ENCODE data around the gene MTUS2. TPM values are rescaled to one million over a fixed set of nuclear protein-coding genes. Genes with fewer than 3 reads are reported as not detected.

Gene MTUS2
- total RNA-seq, 5 donors from 2014 or later (not counting 1 experiment from before 2014, with no cell fraction given) = 0.05 to 0.28 (median 0.12) TPM

GRCh38 chr13:28850226-28850625, 30.1 kb downstream of the MTUS2 start:
- Histone ChIP-seq H3K9me3 (no peaks in the 10 kb centered on the region), H3K4me1 (ENCODE audit: control insufficient read depth in 1 of 2, extremely low read depth in 1 of 2, insufficient read depth in 2 of 2, low read length in 2 of 2) (no peaks in the 10 kb centered on the region), H3K27ac (ENCODE audit: low read length) (no peak overlapping the region), H3K4me3 (ENCODE audit: control insufficient read depth in 1 of 2, extremely low read depth in 1 of 2, low read length in 1 of 2) (no peak overlapping the region), H3K27me3 (replicated peaks in 1 of 2; ENCODE audit: control insufficient read depth in 2 of 2, extremely low read depth in 1 of 2, insufficient read depth in 2 of 2, low read length in 1 of 2) (peaks cover 2 to 4% of the 10 kb centered on the region in 2 experiments), H3K36me3 (ENCODE audit: control insufficient read depth in 2 of 2, extremely low read depth in 1 of 2, insufficient read depth in 1 of 2, low read length in 1 of 2) (no peaks in the 10 kb centered on the region)
- H3K4me1 Mint-ChIP-seq = no peaks in the 10 kb centered on the region
- no peaks in the 10 kb centered on the region for H3K36me3 Mint-ChIP-seq
- H3K4me3 Mint-ChIP-seq = no peak overlapping the region
- ChIA-PET POLR2A (no interaction called here), CTCF (no interaction called here)
- peaks cover 0 to under 1% (median 0%) of the 10 kb centered on the region in 3 donors for H3K9me3 Mint-ChIP-seq
- no peak for DNase-seq
- no peak overlapping the region for H3K27ac Mint-ChIP-seq
- no peak for ATAC-seq (replicated peaks in 1 of 4)
- H3K27me3 Mint-ChIP-seq = peaks cover 4 to 28% of the 10 kb centered on the region in 2 donors
- no CpG with 5 or more reads among the region's 2 CpGs for WGBS (ENCODE audit: insufficient coverage)

GRCh38 chr13:28851422-28851821, 31.3 kb downstream of the MTUS2 start:
- POLR2A ChIA-PET = no interaction called here

DNA sequence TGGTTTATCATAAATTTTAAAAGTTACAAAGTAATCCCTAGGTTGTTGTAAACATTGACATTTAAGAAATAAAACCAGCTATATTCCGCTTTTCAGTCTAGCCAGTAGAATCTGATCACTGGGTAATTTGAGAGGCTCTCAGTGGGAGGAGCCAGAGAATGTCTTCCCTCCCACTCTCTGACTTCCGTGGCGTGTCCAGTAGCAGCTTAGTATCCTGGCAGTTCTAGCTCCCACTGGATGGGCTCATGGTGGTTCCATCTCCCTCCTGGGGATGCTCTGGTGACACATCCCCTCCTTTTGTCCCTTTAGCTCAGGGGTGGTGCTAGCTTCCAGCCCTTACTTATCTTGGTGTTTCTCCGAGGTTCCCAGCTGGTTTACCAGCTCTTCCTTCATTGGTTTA, 34.5 kb downstream of the MTUS2 start:
- no peaks in the 10 kb centered on the region for H3K4me1 Mint-ChIP-seq
- H3K9me3 ChIP-seq = no peaks in the 10 kb centered on the region
- no peaks in the 10 kb centered on the region for H3K4me1 ChIP-seq (ENCODE audit: control insufficient read depth in 1 of 2, extremely low read depth in 1 of 2, insufficient read depth in 2 of 2, low read length in 2 of 2)
- H3K36me3 Mint-ChIP-seq = no peaks in the 10 kb centered on the region
- no peak overlapping the region for H3K27ac ChIP-seq (ENCODE audit: low read length)
- WGBS (ENCODE audit: insufficient coverage) = 87% methylated on average over 3 of the region's 4 CpGs
- H3K4me3 ChIP-seq (ENCODE audit: control insufficient read depth in 1 of 2, extremely low read depth in 1 of 2, low read length in 1 of 2) = no peak overlapping the region
- H3K4me3 Mint-ChIP-seq = no peak overlapping the region
- no peak overlapping the region for H3K27ac Mint-ChIP-seq
- POLR2A ChIA-PET = no interaction called here
- DNase-seq (no peak), ATAC-seq (replicated peaks in 1 of 4) (no peak)
- CTCF ChIA-PET = no interaction called here
- H3K36me3 ChIP-seq (ENCODE audit: control insufficient read depth in 2 of 2, extremely low read depth in 1 of 2, insufficient read depth in 1 of 2, low read length in 1 of 2) = no peaks in the 10 kb centered on the region
- peaks cover 0 to 3% (median 0%) of the 10 kb centered on the region in 3 donors for H3K9me3 Mint-ChIP-seq
- peaks cover 9 to 22% of the 10 kb centered on the region in 2 donors for H3K27me3 Mint-ChIP-seq
- H3K27me3 ChIP-seq (replicated peaks in 1 of 2; ENCODE audit: control insufficient read depth in 2 of 2, extremely low read depth in 1 of 2, insufficient read depth in 2 of 2, low read length in 1 of 2) = peaks cover 2 to 5% of the 10 kb centered on the region in 2 experiments

More at GRCh38 chr13:28851422-28851821, 31.3 kb downstream of the MTUS2 start:
- Histone ChIP-seq H3K27ac (ENCODE audit: low read length) (no peak overlapping the region), H3K4me3 (ENCODE audit: control insufficient read depth in 1 of 2, extremely low read depth in 1 of 2, low read length in 1 of 2) (no peak overlapping the region), H3K27me3 (replicated peaks in 1 of 2; ENCODE audit: control insufficient read depth in 2 of 2, extremely low read depth in 1 of 2, insufficient read depth in 2 of 2, low read length in 1 of 2) (peaks cover 2 to 4% of the 10 kb centered on the region in 2 experiments), H3K4me1 (ENCODE audit: control insufficient read depth in 1 of 2, extremely low read depth in 1 of 2, insufficient read depth in 2 of 2, low read length in 2 of 2) (no peaks in the 10 kb centered on the region), H3K36me3 (ENCODE audit: control insufficient read depth in 2 of 2, extremely low read depth in 1 of 2, insufficient read depth in 1 of 2, low read length in 1 of 2) (no peaks in the 10 kb centered on the region), H3K9me3 (no peaks in the 10 kb centered on the region)
- Mint-ChIP-seq H3K27ac (no peak overlapping the region), H3K4me1 (no peaks in the 10 kb centered on the region), H3K4me3 (no peak overlapping the region), H3K27me3 (peaks cover 7 to 28% of the 10 kb centered on the region in 2 donors), H3K9me3 (peaks cover 0 to 3% (median 0%) of the 10 kb centered on the region in 3 donors), H3K36me3 (no peaks in the 10 kb centered on the region)
- WGBS (ENCODE audit: insufficient coverage) = no CpG with 5 or more reads among the region's 6 CpGs
- no peak for ATAC-seq (replicated peaks in 1 of 4)
- CTCF ChIA-PET = no interaction called here
- DNase-seq = no peak

- Mint-ChIP-seq H3K36me3 (no peaks in the 10 kb centered on the region), H3K4me3 (no peak overlapping the region), H3K9me3 (peaks cover 0 to 3% (median 0%) of the 10 kb centered on the region in 3 donors), H3K27ac (no peak overlapping the region), H3K4me1 (no peaks in the 10 kb centered on the region), H3K27me3 (peaks cover 9 to 18% of the 10 kb centered on the region in 2 donors)
- no peak for DNase-seq
- Histone ChIP-seq H3K9me3 (no peaks in the 10 kb centered on the region), H3K27ac (ENCODE audit: low read length) (no peak overlapping the region), H3K4me1 (ENCODE audit: control insufficient read depth in 1 of 2, extremely low read depth in 1 of 2, insufficient read depth in 2 of 2, low read length in 2 of 2) (no peaks in the 10 kb centered on the region), H3K36me3 (ENCODE audit: control insufficient read depth in 2 of 2, extremely low read depth in 1 of 2, insufficient read depth in 1 of 2, low read length in 1 of 2) (no peaks in the 10 kb centered on the region), H3K4me3 (ENCODE audit: control insufficient read depth in 1 of 2, extremely low read depth in 1 of 2, low read length in 1 of 2) (no peak overlapping the region), H3K27me3 (replicated peaks in 1 of 2; ENCODE audit: control insufficient read depth in 2 of 2, extremely low read depth in 1 of 2, insufficient read depth in 2 of 2, low read length in 1 of 2) (peaks cover 2 to 9% of the 10 kb centered on the region in 2 experiments)
- no peak for ATAC-seq (replicated peaks in 1 of 4)
- 93% methylated on average over 4 of the region's 6 CpGs for WGBS (ENCODE audit: insufficient coverage)
- ChIA-PET CTCF (no interaction called here), POLR2A (no interaction called here)
These were observed 36.1 kb downstream of the MTUS2 start for GRCh38 chr13:28856287-28856686.

GRCh38 chr13:28859069-28859468, 38.9 kb downstream of the MTUS2 start:
- Mint-ChIP-seq H3K4me3 (no peak overlapping the region), H3K27me3 (peaks cover 6 to 19% of the 10 kb centered on the region in 2 donors), H3K36me3 (no peaks in the 10 kb centered on the region), H3K4me1 (no peaks in the 10 kb centered on the region), H3K9me3 (peaks cover 0 to 3% (median 0%) of the 10 kb centered on the region in 3 donors), H3K27ac (no peak overlapping the region)
- Histone ChIP-seq H3K36me3 (ENCODE audit: control insufficient read depth in 2 of 2, extremely low read depth in 1 of 2, insufficient read depth in 1 of 2, low read length in 1 of 2) (no peaks in the 10 kb centered on the region), H3K9me3 (no peaks in the 10 kb centered on the region), H3K4me3 (ENCODE audit: control insufficient read depth in 1 of 2, extremely low read depth in 1 of 2, low read length in 1 of 2) (no peak overlapping the region), H3K27me3 (replicated peaks in 1 of 2; ENCODE audit: control insufficient read depth in 2 of 2, extremely low read depth in 1 of 2, insufficient read depth in 2 of 2, low read length in 1 of 2) (peaks cover 0 to 9% of the 10 kb centered on the region in 2 experiments), H3K27ac (ENCODE audit: low read length) (no peak overlapping the region), H3K4me1 (ENCODE audit: control insufficient read depth in 1 of 2, extremely low read depth in 1 of 2, insufficient read depth in 2 of 2, low read length in 2 of 2) (no peaks in the 10 kb centered on the region)
- ATAC-seq (replicated peaks in 1 of 4) = peak in 1 of 4 experiments; percentile 17
- no peak for DNase-seq
- WGBS (ENCODE audit: insufficient coverage) = 80% methylated on average over 1 of the region's 2 CpGs
- CTCF ChIA-PET = no interaction called here
- POLR2A ChIA-PET = no interaction called here

DNA sequence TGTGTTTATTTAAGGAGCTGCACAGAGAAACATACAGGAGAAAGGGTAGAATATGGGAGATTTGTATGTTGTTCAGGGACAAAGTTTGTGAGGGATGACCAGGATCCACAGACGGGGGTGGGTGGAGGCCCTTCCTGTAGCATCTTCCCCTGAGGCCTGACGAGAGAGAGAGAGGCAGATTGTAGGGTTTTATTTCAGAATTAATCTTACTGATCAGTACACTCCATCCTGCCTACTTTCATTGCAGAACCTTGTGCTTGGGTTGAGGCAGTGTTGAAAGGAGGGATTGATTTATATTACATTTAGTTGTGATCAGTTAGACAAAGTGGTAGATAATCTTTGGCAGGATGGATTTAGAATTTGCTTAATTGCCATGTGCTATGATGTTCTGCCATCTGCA, 39.6 kb downstream of the MTUS2 start:
- no peak overlapping the region for H3K27ac Mint-ChIP-seq
- H3K4me1 Mint-ChIP-seq = no peaks in the 10 kb centered on the region
- no peaks in the 10 kb centered on the region for H3K36me3 Mint-ChIP-seq
- Histone ChIP-seq H3K4me1 (ENCODE audit: control insufficient read depth in 1 of 2, extremely low read depth in 1 of 2, insufficient read depth in 2 of 2, low read length in 2 of 2) (no peaks in the 10 kb centered on the region), H3K27me3 (replicated peaks in 1 of 2; ENCODE audit: control insufficient read depth in 2 of 2, extremely low read depth in 1 of 2, insufficient read depth in 2 of 2, low read length in 1 of 2) (peaks cover 0 to 9% of the 10 kb centered on the region in 2 experiments), H3K9me3 (no peaks in the 10 kb centered on the region), H3K36me3 (ENCODE audit: control insufficient read depth in 2 of 2, extremely low read depth in 1 of 2, insufficient read depth in 1 of 2, low read length in 1 of 2) (no peaks in the 10 kb centered on the region), H3K4me3 (ENCODE audit: control insufficient read depth in 1 of 2, extremely low read depth in 1 of 2, low read length in 1 of 2) (no peak overlapping the region), H3K27ac (ENCODE audit: low read length) (no peak overlapping the region)
- peaks cover 6 to 20% of the 10 kb centered on the region in 2 donors for H3K27me3 Mint-ChIP-seq
- ChIA-PET POLR2A (no interaction called here), CTCF (no interaction called here)
- H3K9me3 Mint-ChIP-seq = peaks cover 0 to 3% (median 0%) of the 10 kb centered on the region in 3 donors
- no peak overlapping the region for H3K4me3 Mint-ChIP-seq
- ATAC-seq (replicated peaks in 1 of 4) = no peak
- DNase-seq = no peak
- WGBS (ENCODE audit: insufficient coverage) = no CpG with 5 or more reads among the region's 2 CpGs

DNA sequence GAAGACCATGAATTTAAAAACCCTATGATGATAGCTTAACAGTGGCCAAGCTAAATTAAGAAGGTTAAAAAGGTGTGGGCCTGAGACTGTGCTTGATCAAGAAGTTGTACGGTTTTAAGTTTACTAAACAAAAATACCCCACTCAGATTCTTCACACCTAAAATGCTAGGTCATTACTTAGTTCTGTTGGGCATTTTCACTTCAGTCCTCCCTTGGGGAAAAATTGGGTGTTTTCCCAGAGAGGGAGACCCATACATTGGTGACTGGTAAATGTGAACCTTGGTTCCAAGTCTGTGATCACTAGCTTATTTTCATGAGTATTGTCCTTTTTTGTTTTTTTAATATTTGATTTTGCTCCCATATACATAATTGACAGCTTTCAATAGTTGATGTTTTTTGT, 44.4 kb downstream of the MTUS2 start:
- ChIA-PET CTCF (no interaction called here), POLR2A (no interaction called here)
- Mint-ChIP-seq H3K4me3 (no peak overlapping the region), H3K36me3 (no peaks in the 10 kb centered on the region), H3K9me3 (no peaks in the 10 kb centered on the region), H3K27me3 (peaks cover 1 to 22% of the 10 kb centered on the region in 2 donors), H3K27ac (no peak overlapping the region), H3K4me1 (no peaks in the 10 kb centered on the region)
- H3K4me1 ChIP-seq (ENCODE audit: control insufficient read depth in 1 of 2, extremely low read depth in 1 of 2, insufficient read depth in 2 of 2, low read length in 2 of 2) = no peaks in the 10 kb centered on the region
- peaks cover 2 to 4% of the 10 kb centered on the region in 2 experiments for H3K27me3 ChIP-seq (replicated peaks in 1 of 2; ENCODE audit: control insufficient read depth in 2 of 2, extremely low read depth in 1 of 2, insufficient read depth in 2 of 2, low read length in 1 of 2)
- no peak for ATAC-seq (replicated peaks in 1 of 4)
- H3K36me3 ChIP-seq (ENCODE audit: control insufficient read depth in 2 of 2, extremely low read depth in 1 of 2, insufficient read depth in 1 of 2, low read length in 1 of 2) = no peaks in the 10 kb centered on the region
- no peak for DNase-seq
- H3K9me3 ChIP-seq = no peaks in the 10 kb centered on the region
- WGBS (ENCODE audit: insufficient coverage) = no CpG with 5 or more reads among the region's 1 CpG
- no peak overlapping the region for H3K4me3 ChIP-seq (ENCODE audit: control insufficient read depth in 1 of 2, extremely low read depth in 1 of 2, low read length in 1 of 2)
- H3K27ac ChIP-seq (ENCODE audit: low read length) = no peak overlapping the region

Measured in T-cell (primary cell).